ENCODE measurements around the gene STRN4. TPM values are rescaled to one million over a fixed set of nuclear protein-coding genes. Genes with fewer than 3 reads are reported as not detected.

STRN4 gene
- total and polyA plus RNA-seq, 9 of the 15 experiments (the other 6 are each of a cell fraction or from before 2014, with no cell fraction given), result 0.62 to 83.7 (median 36.9) TPM

DNA sequence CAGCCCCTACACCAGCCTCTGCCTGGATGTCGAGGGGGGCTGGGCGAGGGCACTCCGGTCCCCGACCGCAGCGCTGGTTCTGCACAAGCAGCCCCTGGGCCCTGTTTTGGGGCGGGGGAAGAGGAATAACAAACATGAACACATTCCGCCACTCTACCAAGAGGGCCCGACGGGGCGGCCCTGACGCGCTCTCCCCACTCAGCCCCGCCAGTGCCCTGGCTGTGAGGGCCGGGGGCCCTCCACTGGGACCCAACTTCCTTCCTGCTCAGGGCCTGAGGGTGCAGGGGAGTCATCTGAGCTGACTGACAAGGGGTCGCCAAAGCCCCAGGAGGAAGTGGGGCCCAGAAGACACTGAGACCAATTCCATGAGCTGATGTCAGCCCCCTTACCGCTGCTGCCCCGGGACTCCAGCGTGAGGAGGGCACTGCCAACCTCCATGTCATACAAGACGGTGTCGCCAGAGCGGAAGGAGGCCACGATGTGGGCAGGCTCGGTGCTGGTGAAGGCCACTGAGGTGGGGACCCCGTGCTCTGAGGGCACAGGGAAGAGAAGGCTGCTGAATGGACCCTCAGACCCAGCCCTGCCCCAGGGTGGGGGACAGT, 23.7 kb downstream of the STRN4 start (continued):
- TF ChIP-seq, protein P1, sequence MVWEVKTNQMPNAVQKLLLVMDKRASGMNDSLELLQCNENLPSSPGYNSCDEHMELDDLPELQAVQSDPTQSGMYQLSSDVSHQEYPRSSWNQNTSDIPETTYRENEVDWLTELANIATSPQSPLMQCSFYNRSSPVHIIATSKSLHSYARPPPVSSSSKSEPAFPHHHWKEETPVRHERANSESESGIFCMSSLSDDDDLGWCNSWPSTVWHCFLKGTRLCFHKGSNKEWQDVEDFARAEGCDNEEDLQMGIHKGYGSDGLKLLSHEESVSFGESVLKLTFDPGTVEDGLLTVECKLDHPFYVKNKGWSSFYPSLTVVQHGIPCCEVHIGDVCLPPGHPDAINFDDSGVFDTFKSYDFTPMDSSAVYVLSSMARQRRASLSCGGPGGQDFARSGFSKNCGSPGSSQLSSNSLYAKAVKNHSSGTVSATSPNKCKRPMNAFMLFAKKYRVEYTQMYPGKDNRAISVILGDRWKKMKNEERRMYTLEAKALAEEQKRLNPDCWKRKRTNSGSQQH (CRISPR knock-in tag; IDR thresholded peaks at IDR 0.05), result no peak
- TF ChIP-seq ZNF23 (CRISPR knock-in tag; IDR thresholded peaks at IDR 0.05) (no peak), MBD1 (CRISPR knock-in tag; IDR thresholded peaks at IDR 0.05) (no peak), POLR2G (IDR thresholded peaks at IDR 0.05; ENCODE audit: low read depth, low read length) (peak; percentile 58; the same call in 1 of the 2 replicates), MTF1 (CRISPR knock-in tag; IDR thresholded peaks at IDR 0.05; ENCODE audit: borderline replicate concordance) (no peak), ARID3B (CRISPR knock-in tag; IDR thresholded peaks at IDR 0.05; ENCODE audit: borderline replicate concordance) (no peak), DDX20 (tag; IDR thresholded peaks at IDR 0.05; ENCODE audit: low read depth) (no peak), CEBPG (CRISPR knock-in tag; IDR thresholded peaks at IDR 0.05) (no peak), CEBPG (tag; conservative IDR thresholded peaks at IDR 0.05 in 1 of 2, IDR thresholded peaks at IDR 0.05 in 1 of 2) (no peak)
- TF ChIP-seq, protein P2, sequence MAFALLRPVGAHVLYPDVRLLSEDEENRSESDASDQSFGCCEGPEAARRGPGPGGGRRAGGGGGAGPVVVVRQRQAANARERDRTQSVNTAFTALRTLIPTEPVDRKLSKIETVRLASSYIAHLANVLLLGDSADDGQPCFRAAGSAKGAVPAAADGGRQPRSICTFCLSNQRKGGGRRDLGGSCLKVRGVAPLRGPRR (CRISPR knock-in tag; IDR thresholded peaks at IDR 0.05), result no peak
- TF ChIP-seq, protein P3, sequence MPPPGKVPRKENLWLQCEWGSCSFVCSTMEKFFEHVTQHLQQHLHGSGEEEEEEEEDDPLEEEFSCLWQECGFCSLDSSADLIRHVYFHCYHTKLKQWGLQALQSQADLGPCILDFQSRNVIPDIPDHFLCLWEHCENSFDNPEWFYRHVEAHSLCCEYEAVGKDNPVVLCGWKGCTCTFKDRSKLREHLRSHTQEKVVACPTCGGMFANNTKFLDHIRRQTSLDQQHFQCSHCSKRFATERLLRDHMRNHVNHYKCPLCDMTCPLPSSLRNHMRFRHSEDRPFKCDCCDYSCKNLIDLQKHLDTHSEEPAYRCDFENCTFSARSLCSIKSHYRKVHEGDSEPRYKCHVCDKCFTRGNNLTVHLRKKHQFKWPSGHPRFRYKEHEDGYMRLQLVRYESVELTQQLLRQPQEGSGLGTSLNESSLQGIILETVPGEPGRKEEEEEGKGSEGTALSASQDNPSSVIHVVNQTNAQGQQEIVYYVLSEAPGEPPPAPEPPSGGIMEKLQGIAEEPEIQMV (tag; conservative IDR thresholded peaks at IDR 0.05; ENCODE audit: low read depth), result no peak
